ENCODE measurements around the gene CKAP4.

GRCh38 chr12:106281804-106282203 is 34.0 kb upstream of the CKAP4 start:
- TF ChIP-seq POLR2A (IDR thresholded peaks at IDR 0.05) (no peak), CTCF (IDR thresholded peaks at IDR 0.05) (no peak), POLR2AphosphoS5 (IDR thresholded peaks at IDR 0.05) (no peak), EP300 (IDR thresholded peaks at IDR 0.05) (no peak)

Measured in stomach (tissue), 4 donors.